OCI-LY1 (cell line): Measurements from ENCODE around the gene PDE3B.

Experiments
- H2AFZ ChIP-seq: fragments of 200-600 bp; sonication (generic), shearing (Covaris generic); 2 replicates; pipeline ENCODE4 v1.6.0; 2014; ENCODE audit warnings: antibody characterized with exemption, mild to moderate bottlenecking, low read length
- H3F3A ChIP-seq: fragments of 200-600 bp; sonication (generic), shearing (Covaris generic); 2 replicates; pipeline ENCODE4 v1.6.0; 2014; ENCODE audit warnings: mild to moderate bottlenecking, antibody characterized with exemption, low read length, moderate library complexity; ENCODE audit not compliant: insufficient read depth
- H3K27ac ChIP-seq: fragments of 200-600 bp; sonication (generic); 2 replicates; pipeline ENCODE4 v1.5.1; 2014; ENCODE audit warnings: low read length, mixed run types, mild to moderate bottlenecking, low read depth; ENCODE audit not compliant: poor library complexity, severe bottlenecking
- H3K27me3 ChIP-seq: fragments of 200-600 bp; sonication (generic); 2 replicates; pipeline ENCODE4 v1.6.0; 2014; ENCODE audit warnings: antibody characterized with exemption, mild to moderate bottlenecking, low read length, moderate library complexity; ENCODE audit not compliant: insufficient read depth
- H3K36me3 ChIP-seq: fragments of 200-600 bp; sonication (generic); 2 replicates; pipeline ENCODE4 v1.6.1; 2014; ENCODE audit warnings: mild to moderate bottlenecking, antibody characterized with exemption, low read length, moderate library complexity, mixed read lengths; ENCODE audit not compliant: insufficient read depth
- H3K4me1 ChIP-seq: fragments of 200-600 bp; sonication (generic); 2 replicates; pipeline ENCODE4 v1.5.1; 2014; ENCODE audit warnings: mild to moderate bottlenecking, low read length, moderate library complexity; ENCODE audit not compliant: insufficient read depth, severe bottlenecking
- H3K4me2 ChIP-seq: fragments of 200-600 bp; sonication (generic), shearing (Covaris generic); 2 replicates; pipeline ENCODE4 v1.6.1; 2014; ENCODE audit warnings: low read length
- H3K4me3 ChIP-seq: fragments of 200-600 bp; sonication (generic); 2 replicates; pipeline ENCODE4 v1.5.1; 2014; ENCODE audit warnings: low read length, low read depth, mild to moderate bottlenecking, mixed read lengths; ENCODE audit not compliant: poor library complexity, severe bottlenecking
- H3K79me2 ChIP-seq: fragments of 200-600 bp; shearing (Covaris generic); 2 replicates; pipeline ENCODE4 v1.6.1; 2016; ENCODE audit warnings: mixed run types, low read length, mixed read lengths; ENCODE audit not compliant: insufficient read depth
- H3K9ac ChIP-seq: fragments of 200-600 bp; sonication (generic), shearing (Covaris generic); 2 replicates; pipeline ENCODE4 v1.6.1; 2014; ENCODE audit warnings: mild to moderate bottlenecking, low read length, mixed read lengths
- H3K9me2 ChIP-seq: fragments of 200-600 bp; sonication (generic), shearing (Covaris generic); 2 replicates; pipeline ENCODE4 v1.6.1; 2014; ENCODE audit warnings: low read depth, mild to moderate bottlenecking, low read length, mixed read lengths
- H3K9me3 ChIP-seq: fragments of 200-600 bp; shearing (Covaris generic); 2 replicates; pipeline ENCODE4 v1.6.1; 2014; ENCODE audit warnings: low read length, mixed read lengths
- H4K20me1 ChIP-seq: fragments of 200-600 bp; sonication (generic), shearing (Covaris generic); 2 replicates; pipeline ENCODE4 v1.6.0; 2016; ENCODE audit warnings: mild to moderate bottlenecking, low read length; ENCODE audit not compliant: insufficient read depth
- CTCF ChIP-seq: fragments of 200-600 bp; sonication (generic), shearing (Covaris generic); IDR thresholded peaks from 2 replicates; pipeline ENCODE4 v1.5.1; 2017; ENCODE audit warnings: mild to moderate bottlenecking, antibody characterized with exemption, low read length, moderate library complexity, mixed read lengths
- EZH2 ChIP-seq: fragments of 200-600 bp; sonication (generic), shearing (Covaris generic); IDR thresholded peaks from 2 replicates; pipeline ENCODE4 v1.8.0; 2017; ENCODE audit warnings: borderline replicate concordance, mixed run types, mild to moderate bottlenecking, antibody characterized with exemption, low read length, moderate library complexity, mixed read lengths

Gene PDE3B

GRCh38 chr11:14835496-14836492 is 192.2 kb downstream of the PDE3B start:
- Histone ChIP-seq H3K9ac (no peak overlapping the region), H3F3A (no peaks in the 10 kb centered on the region), H3K27ac (no peak overlapping the region), H3K27me3 (no peaks in the 10 kb centered on the region), H3K36me3 (no peaks in the 10 kb centered on the region), H4K20me1 (no peaks in the 10 kb centered on the region), H3K4me3 (no peak overlapping the region), H3K9me2 (no peaks in the 10 kb centered on the region), H3K4me1 (peaks cover 4% of the 10 kb centered on the region), H2AFZ (no peak overlapping the region), H3K9me3 (no peaks in the 10 kb centered on the region), H3K4me2 (no peak overlapping the region), H3K79me2 (no peaks in the 10 kb centered on the region)
- TF ChIP-seq EZH2 (no peak), CTCF (no peak)

GRCh38 chr11:14842002-14842401 is 198.4 kb downstream of the PDE3B start:
- Histone ChIP-seq H3K27me3 (no peaks in the 10 kb centered on the region), H3K4me2 (no peak overlapping the region), H3K9me3 (no peaks in the 10 kb centered on the region), H2AFZ (no peak overlapping the region), H3K27ac (no peak overlapping the region), H3K9me2 (no peaks in the 10 kb centered on the region), H3K4me1 (no peaks in the 10 kb centered on the region), H3K9ac (no peak overlapping the region), H3K79me2 (no peaks in the 10 kb centered on the region), H3K36me3 (no peaks in the 10 kb centered on the region), H4K20me1 (no peaks in the 10 kb centered on the region), H3F3A (no peaks in the 10 kb centered on the region), H3K4me3 (no peak overlapping the region)
- TF ChIP-seq CTCF (no peak), EZH2 (no peak)

- Histone ChIP-seq H3K4me2 (no peak overlapping the region), H3K27ac (no peak overlapping the region), H3K27me3 (no peaks in the 10 kb centered on the region; the same call in 1 of the 2 replicates), H2AFZ (no peak overlapping the region), H3K9me3 (no peaks in the 10 kb centered on the region), H3K9ac (no peak overlapping the region), H3K9me2 (no peaks in the 10 kb centered on the region), H3F3A (no peaks in the 10 kb centered on the region), H4K20me1 (no peaks in the 10 kb centered on the region), H3K36me3 (no peaks in the 10 kb centered on the region), H3K4me3 (no peak overlapping the region), H3K4me1 (no peaks in the 10 kb centered on the region), H3K79me2 (no peaks in the 10 kb centered on the region)
- TF ChIP-seq CTCF (no peak), EZH2 (no peak)
Measured at GRCh38 chr11:14852571-14853177, 209.1 kb downstream of the PDE3B start.
